Pancreas (tissue), 10 donors: ENCODE data around the gene AATF. TPM values are rescaled to one million over a fixed set of nuclear protein-coding genes. Genes with fewer than 3 reads are reported as not detected.

ENCODE experiments used
- ATAC-seq, 4 donors: fragments of 200-7000 bp; cut with Tn5 transposase; one replicate each; pipeline versions ENCODE4 v1.8.0 to v1.9.1; 2020; ENCODE audit warnings: mild to moderate bottlenecking in 4 of 4, moderate library complexity in 4 of 4
- DNase-seq, 6 donors: peaks; one replicate each; pipeline ENCODE4 v3.0.0-alpha.2; 2020
- FAIRE-seq: peaks from 2 replicates; lab custom pipeline; 2012; peaks lifted over from hg19 to GRCh38; lab: Jason Lieb, UNC
- H3K27ac ChIP-seq, 4 donors: fragments of 200-600 bp; sonication (generic); 1 replicate in 3 of 4; 2 replicates in 1 of 4; pipeline versions ENCODE4 v1.5.0 to v1.8.0; 2020
- H3K27me3 ChIP-seq, 4 donors: fragments of 200-600 bp; one replicate each; pipeline ENCODE4 v1.8.0; 2021
- H3K36me3 ChIP-seq, 3 donors: fragments of 200-600 bp; sonication (generic) in 1 of 3; one replicate each; pipeline versions ENCODE4 v1.5.0 to v1.8.0; 2020 to 2021
- H3K4me1 ChIP-seq, 3 donors: fragments of 200-600 bp; one replicate each; pipeline ENCODE4 v1.8.0; 2021
- H3K4me3 ChIP-seq, 4 donors: fragments of 200-600 bp; sonication (generic) in 2 of 4; one replicate each; pipeline versions ENCODE4 v1.5.0 to v1.8.0; 2020 to 2021
- H3K9me3 ChIP-seq, 4 donors: fragments of 200-600 bp; one replicate each; pipeline ENCODE4 v1.8.0; 2021
- CTCF ChIP-seq, 4 donors: fragments of 200-600 bp; sonication (generic) in 3 of 4; IDR thresholded peaks; one replicate each; pipeline versions ENCODE4 v1.5.0 to v1.8.0; 2021; ENCODE audit warnings: antibody characterized with exemption in 4 of 4
- WGBS, 2 donors: extraction: QIAGEN DNeasy Blood & Tissue Kit; methylation state at CpG; one replicate each; pipeline ENCODE4 v1.1.7; 2013; 5-methylcytosine and 5-hydroxymethylcytosine counted together
- intact Hi-C, 3 donors: fragments of 100-400 bp; cut with DNase I; formaldehyde crosslinking; loops; one replicate each; pipeline versions ENCODE4 v1.11.1 to v1.14.2; 2022
- polyA plus RNA-seq, 2 donors: library from polyadenylated mRNA; stranded (reverse); fragments of 200-250 nt; gene quantifications; one replicate each; pipeline ENCODE4 v1.2.3, GENCODE V29; 2013
- total RNA-seq, 6 donors: library from RNA; stranded (reverse); fragmentation: NEBNext Ultra II Directional in 4 of 6; extraction: Animal tissue kit (Norgen Biotek cat#: 25700) in 4 of 6; gene quantifications; one replicate each; pipeline versions ENCODE4 v1.2.1 to v1.2.4, GENCODE V29; 2021 to 2023
- donor health status: healthy with polysubstance abuse.
- donor health status: DM: no; HTN: no; CAD: no; lungs with moderate emphysema.
- donor health status: DM: no; HTN: no; CAD: no.
- donor health status: control.
- donor health status: control.
- donor health status: Bipolar disorder and iron deficiency.
- donor health status: DM: yes; HTN: yes; CAD: no.
- donor health status: DM: no; HTN: no; CAD: no.
- donor health status: DM: no; HTN: no; CAD: no.
- donor health status: DM: yes; HTN: yes; CAD: no.

The AATF gene
- total and polyA plus RNA-seq, 8 donors = 20.1 to 38.4 (median 28.5) TPM

- H3K36me3 ChIP-seq = no peaks in the 10 kb centered on the region
- FAIRE-seq = no peak
- no peak for TF ChIP-seq CTCF (IDR thresholded peaks at IDR 0.05)
- intact Hi-C loops = no loop called here
- no peak overlapping the region for H3K4me3 ChIP-seq
- H3K4me1 ChIP-seq = peaks cover 0 to 18% (median 0%) of the 10 kb centered on the region in 3 donors
- WGBS, 2 donors = 41 to 60% methylated on average over 2 of the region's 2 CpGs
- no peaks in the 10 kb centered on the region for H3K9me3 ChIP-seq
- no peak overlapping the region for H3K27ac ChIP-seq
- ATAC-seq = no peak
- no peak for DNase-seq
- H3K27me3 ChIP-seq = peaks cover 9 to 53% (median 20%) of the 10 kb centered on the region in 4 donors
These were observed 2.0 kb upstream of the AATF start for GRCh38 chr17:36946726-36947091.

GRCh38 chr17:36947922-36948716, 635 bp upstream of the AATF start:
- Histone ChIP-seq H3K27me3 (peaks cover 4 to 39% (median 10%) of the 10 kb centered on the region in 4 donors), H3K9me3 (no peaks in the 10 kb centered on the region), H3K36me3 (peaks cover 0 to 4% (median 0%) of the 10 kb centered on the region in 3 donors), H3K4me3 (peak overlapping the region; percentile 63 to 86 (median 76)), H3K27ac (peak overlapping the region; percentile 18 to 77 (median 71)), H3K4me1 (peaks cover 0 to 18% (median 0%) of the 10 kb centered on the region in 3 donors)
- intact Hi-C loops = no loop called here
- TF ChIP-seq CTCF (IDR thresholded peaks at IDR 0.05) = no peak
- DNase-seq (no peak), ATAC-seq (peak; percentile 66 to 77 (median 69)), FAIRE-seq (no peak)
- WGBS, 2 donors = 1% methylated on average over 26 of the region's 26 CpGs

GRCh38 chr17:36949461-36949927, 740 bp downstream of the AATF start:
- WGBS, 2 donors = 8 to 12% methylated on average over 9 of the region's 9 CpGs
- H3K36me3 ChIP-seq = peaks cover 0 to 13% (median 5%) of the 10 kb centered on the region in 3 donors
- H3K27ac ChIP-seq = peak overlapping the region; percentile 66 to 77 (median 72)
- no peaks in the 10 kb centered on the region for H3K9me3 ChIP-seq
- H3K4me3 ChIP-seq = peak overlapping the region; percentile 63 to 86 (median 76)
- intact Hi-C loops = no loop called here
- no peak for TF ChIP-seq CTCF (IDR thresholded peaks at IDR 0.05)
- no peak for FAIRE-seq
- peaks cover 0 to 18% (median 0%) of the 10 kb centered on the region in 3 donors for H3K4me1 ChIP-seq
- ATAC-seq = peak; percentile 41 to 55 (median 48)
- H3K27me3 ChIP-seq = peaks cover 0 to 27% (median 5%) of the 10 kb centered on the region in 4 donors
- no peak for DNase-seq

- FAIRE-seq = no peak
These were observed 1.3 kb downstream of the AATF start for GRCh38 chr17:36950027-36950426.

More at GRCh38 chr17:36950027-36950426, 1.3 kb downstream of the AATF start:
- H3K4me3 ChIP-seq = peak overlapping the region in 3 of 4 donors; percentile 69 to 86 (median 83)
- WGBS, 2 donors = 54 to 63% methylated on average over 8 of the region's 8 CpGs
- peaks cover 0 to 18% (median 0%) of the 10 kb centered on the region in 3 donors for H3K4me1 ChIP-seq
- no peak overlapping the region for H3K27ac ChIP-seq
- H3K27me3 ChIP-seq = peaks cover 0 to 22% (median 5%) of the 10 kb centered on the region in 4 donors
- no peak for ATAC-seq
- intact Hi-C loops = no loop called here
- no peak for TF ChIP-seq CTCF (IDR thresholded peaks at IDR 0.05)
- peaks cover 0 to 16% (median 7%) of the 10 kb centered on the region in 3 donors for H3K36me3 ChIP-seq
- DNase-seq = no peak
- no peaks in the 10 kb centered on the region for H3K9me3 ChIP-seq
